HCT116 (cell line): ENCODE data around the gene USF2. TPM values are rescaled to one million over a fixed set of nuclear protein-coding genes. Genes with fewer than 3 reads are reported as not detected.

Source experiments
- ATAC-seq: fragments of 200-7000 bp; cut with Tn5 transposase; 2 replicates; pipeline ENCODE4 v1.9.1; 2020; ENCODE audit warnings: mild to moderate bottlenecking, moderate library complexity
- BruUV-seq: library from RNA; stranded (reverse); fragments of 400-500 nt; replicated peaks from 2 replicates; lab custom pipeline; 2021; lab: Mats Ljungman, UMichigan
- CTCF ChIA-PET: fragments of 300-600 bp; sonication (Branson Sonifier 250); formaldehyde crosslinking; loops from one replicate; lab custom pipeline; 2021; ENCODE audit warnings: antibody characterized with exemption; lab: Charles Lee
- POLR2A ChIA-PET: fragments of 300-600, 350-600 bp; sonication (Branson Sonifier 250); formaldehyde crosslinking; loops from one replicate; lab custom pipeline; 2021; ENCODE audit warnings: antibody characterized with exemption; lab: Charles Lee
- RAD21 ChIA-PET, 2 experiments: fragments of 300-600 bp; sonication (Branson Sonifier 250); formaldehyde crosslinking; loops; one replicate each; lab custom pipeline; 2023; ENCODE audit warnings: low total read pairs in 2 of 2; ENCODE audit not compliant: uncharacterized antibody in 2 of 2, unreplicated experiment in 2 of 2, low non-redundant PET in 1 of 2; lab: Charles Lee
- DNase-seq: peaks from one replicate; pipeline ENCODE4 v3.0.0-alpha.2; 2010; ENCODE audit warnings: low read depth, low spot score
- H2AFZ ChIP-seq: fragments of 200-600 bp; shearing (Covaris generic), sonication (generic); 2 replicates; pipeline ENCODE4 v1.6.1; 2017; ENCODE audit warnings: low read depth, mixed run types, mixed read lengths, antibody characterized with exemption, low read length; ENCODE audit not compliant: poor library complexity, severe bottlenecking
- H3K27ac ChIP-seq: 2 replicates; pipeline ENCODE4 v1.5.1; 2012; ENCODE audit warnings: low read depth, low read length
- H3K27me3 ChIP-seq: fragments of 200-600 bp; sonication (generic); 2 replicates; pipeline ENCODE4 v1.6.1; 2016; ENCODE audit warnings: mixed run types, low read length, mixed read lengths; ENCODE audit not compliant: insufficient read depth
- H3K36me3 ChIP-seq, 2 experiments: fragments of 200-500 bp in 1 of 2; fragments of 200-600 bp in 1 of 2; sonication (Bioruptor generic) in 1 of 2; sonication (generic) in 1 of 2; 2 replicates each; pipeline versions ENCODE4 v1.5.1 to v1.6.1; 2014 to 2016; ENCODE audit warnings: low read length in 2 of 2, inconsistent platforms in 1 of 2, mixed read lengths in 1 of 2, mixed run types in 1 of 2; ENCODE audit not compliant: insufficient read depth in 2 of 2, control insufficient read depth in 1 of 2
- H3K4me1 ChIP-seq, 2 experiments: fragments of 200-600 bp in 1 of 2; sonication (generic) in 1 of 2; 2 replicates each; pipeline versions ENCODE4 v1.5.1 to v1.6.1; 2012 to 2017; ENCODE audit warnings: low read length in 2 of 2, inconsistent platforms in 1 of 2, mild to moderate bottlenecking in 1 of 2, mixed read lengths in 1 of 2, mixed run types in 1 of 2, moderate library complexity in 1 of 2; ENCODE audit not compliant: insufficient read depth in 2 of 2, control insufficient read depth in 1 of 2
- H3K4me2 ChIP-seq: fragments of 200-600 bp; sonication (generic); 2 replicates; pipeline ENCODE4 v1.6.1; 2017; ENCODE audit warnings: mixed run types, low read length, mixed read lengths
- H3K4me3 ChIP-seq, 2 experiments: fragments of 200-600 bp in 1 of 2; sonication (generic) in 1 of 2; replicated peaks in 1 of 2; 2 replicates each; pipeline ENCODE4 v1.5.1; 2011 to 2016; ENCODE audit warnings: low read length in 2 of 2, control low read depth in 1 of 2, low read depth in 1 of 2, mild to moderate bottlenecking in 1 of 2, mixed read lengths in 1 of 2, mixed run types in 1 of 2
- H3K79me2 ChIP-seq: fragments of 200-600 bp; sonication (generic); 2 replicates; pipeline ENCODE4 v1.6.1; 2017; ENCODE audit warnings: mild to moderate bottlenecking, mixed run types, low read length, moderate library complexity, mixed read lengths; ENCODE audit not compliant: insufficient read depth
- H3K9ac ChIP-seq: fragments of 200-600 bp; sonication (generic); 2 replicates; pipeline ENCODE4 v1.6.1; 2016; ENCODE audit warnings: low read length, mixed read lengths
- H3K9me2 ChIP-seq: fragments of 200-600 bp; sonication (generic), shearing (Covaris generic); 2 replicates; pipeline ENCODE4 v1.6.1; 2017; ENCODE audit warnings: mixed run types, mild to moderate bottlenecking, moderate library complexity; ENCODE audit not compliant: insufficient read depth
- H3K9me3 ChIP-seq, 2 experiments: fragments of 200-500 bp in 1 of 2; fragments of 200-600 bp in 1 of 2; sonication (Bioruptor generic) in 1 of 2; sonication (generic) in 1 of 2; 2 replicates each; pipeline ENCODE4 v1.6.1; 2014 to 2017; ENCODE audit warnings: low read length in 2 of 2, mixed read lengths in 2 of 2, inconsistent platforms in 1 of 2, low read depth in 1 of 2, mild to moderate bottlenecking in 1 of 2, mixed run types in 1 of 2, moderate library complexity in 1 of 2; ENCODE audit not compliant: control insufficient read depth in 1 of 2, insufficient read depth in 1 of 2
- H4K20me1 ChIP-seq: fragments of 200-600 bp; sonication (generic), shearing (Covaris generic); 2 replicates; pipeline ENCODE4 v1.6.1; 2017; ENCODE audit warnings: mixed run types, mild to moderate bottlenecking, moderate library complexity; ENCODE audit not compliant: insufficient read depth
- ATF3 ChIP-seq: IDR thresholded peaks from 2 replicates; pipeline ENCODE4 v1.6.1; 2012
- ELF1 ChIP-seq: IDR thresholded peaks from 2 replicates; pipeline ENCODE4 v1.6.1; 2012; ENCODE audit warnings: low read depth, borderline replicate concordance
- EZH2 ChIP-seq: fragments of 200-600 bp; sonication (generic); IDR thresholded peaks from 2 replicates; pipeline ENCODE4 v1.6.1; 2017; ENCODE audit warnings: antibody characterized with exemption, mixed run types
- MAX ChIP-seq: IDR thresholded peaks from 2 replicates; pipeline ENCODE4 v1.6.1; 2012
- POLR2AphosphoS5 ChIP-seq: IDR thresholded peaks from 2 replicates; pipeline ENCODE4 v1.6.1; 2011; ENCODE audit warnings: mild to moderate bottlenecking, low read depth, low read length, moderate library complexity
- REST ChIP-seq: IDR thresholded peaks from 2 replicates; pipeline ENCODE4 v1.6.1; 2012; ENCODE audit warnings: low read depth
- SIN3A ChIP-seq: IDR thresholded peaks from 2 replicates; pipeline ENCODE4 v1.6.1; 2012; ENCODE audit warnings: low read depth
- SP1 ChIP-seq: IDR thresholded peaks from 2 replicates; pipeline ENCODE4 v1.6.1; 2012; ENCODE audit warnings: low read depth
- TCF7L2 ChIP-seq: IDR thresholded peaks from 2 replicates; pipeline ENCODE4 v1.7.0; 2011; ENCODE audit warnings: borderline replicate concordance, inconsistent platforms; ENCODE audit not compliant: insufficient read depth, insufficient read length; ENCODE audit errors: extremely low read depth
- YY1 ChIP-seq: IDR thresholded peaks from 2 replicates; pipeline ENCODE4 v1.6.1; 2011; ENCODE audit warnings: low read length, low read depth, moderate library complexity, mild to moderate bottlenecking; ENCODE audit not compliant: insufficient replicate concordance; ENCODE audit errors: extremely low read depth
- ZNF274 ChIP-seq: fragments of 200-500 bp; sonication (Bioruptor generic); IDR thresholded peaks from 2 replicates; pipeline ENCODE4 v1.6.1; 2014; ENCODE audit warnings: mild to moderate bottlenecking, low read depth, low read length, inconsistent platforms
- intact Hi-C: fragments of 100-400 bp; cut with micrococcal nuclease; formaldehyde crosslinking; loops from 2 replicates; pipeline ENCODE4 v1.10.0; 2022
- total RNA-seq: library from RNA; stranded (reverse); gene quantifications from one replicate; pipeline ENCODE4 v1.2.1, GENCODE V29; 2021; ENCODE audit not compliant: unreplicated experiment

Gene USF2
- total RNA-seq, 1 experiment from 2014 or later: 98.4 TPM

GRCh38 chr19:35302446-35302845 is 33.7 kb downstream of the USF2 start:
- no peaks in the 10 kb centered on the region; a peak in 1 of 4 replicates for H3K4me1 ChIP-seq
- ATAC-seq (no peak), DNase-seq (no peak)
- no peak overlapping the region for H3K9ac ChIP-seq
- no peak overlapping the region for H2AFZ ChIP-seq
- TF ChIP-seq ATF3: no peak
- no peak for TF ChIP-seq EZH2
- no peak for TF ChIP-seq REST
- no peak for TF ChIP-seq POLR2AphosphoS5
- POLR2A ChIA-PET: no interaction called here
- no TSS peak for BruUV-seq
- no peaks in the 10 kb centered on the region for H3K27me3 ChIP-seq
- no peaks in the 10 kb centered on the region for H3K36me3 ChIP-seq
- no peaks in the 10 kb centered on the region for H3K79me2 ChIP-seq
- no peak overlapping the region for H3K4me3 ChIP-seq
- no peaks in the 10 kb centered on the region for H3K9me2 ChIP-seq
- CTCF ChIA-PET: no interaction called here
- H4K20me1 ChIP-seq: no peaks in the 10 kb centered on the region
- no peak overlapping the region for H3K4me2 ChIP-seq
- H3K27ac ChIP-seq: no peak overlapping the region
- RAD21 ChIA-PET: no interaction called here
- intact Hi-C loops: no loop called here
- H3K9me3 ChIP-seq: peaks cover 0 to 6% of the 10 kb centered on the region in 2 experiments; a peak in 1 of 4 replicates

GRCh38 chr19:35303357-35303915 is 34.7 kb downstream of the USF2 start:
- Histone ChIP-seq H2AFZ (no peak overlapping the region), H3K79me2 (no peaks in the 10 kb centered on the region), H3K9me3 (no peaks in the 10 kb centered on the region), H4K20me1 (no peaks in the 10 kb centered on the region), H3K36me3 (no peaks in the 10 kb centered on the region), H3K4me3 (no peak overlapping the region)
- ChIA-PET CTCF (no interaction called here), RAD21 (no interaction called here), POLR2A (no interaction called here)
- ATAC-seq: no peak
- no peak for DNase-seq
- no peak for TF ChIP-seq SP1
- no peak for TF ChIP-seq YY1
- no peak for TF ChIP-seq ZNF274
- TF ChIP-seq ELF1: no peak
- no peak for TF ChIP-seq POLR2AphosphoS5
- no peak for TF ChIP-seq MAX
- no peak for TF ChIP-seq TCF7L2
- no peak for TF ChIP-seq SIN3A
- TF ChIP-seq ATF3: no peak
- TF ChIP-seq, all 23 proteins: peak for 0
- no peaks in the 10 kb centered on the region for H3K9me2 ChIP-seq
- intact Hi-C loops: no loop called here
- BruUV-seq: no TSS peak
- H3K27me3 ChIP-seq: no peaks in the 10 kb centered on the region
- no peak overlapping the region for H3K27ac ChIP-seq
- H3K9ac ChIP-seq: no peak overlapping the region
- no peak overlapping the region for H3K4me2 ChIP-seq
- no peaks in the 10 kb centered on the region; a peak in 1 of 4 replicates for H3K4me1 ChIP-seq
